Measurements from ENCODE around the gene PLA2G2E.
A peak's percentile ranks its signal among the peaks of the same experiment; 100 is the strongest.

Gene PLA2G2E

DNA sequence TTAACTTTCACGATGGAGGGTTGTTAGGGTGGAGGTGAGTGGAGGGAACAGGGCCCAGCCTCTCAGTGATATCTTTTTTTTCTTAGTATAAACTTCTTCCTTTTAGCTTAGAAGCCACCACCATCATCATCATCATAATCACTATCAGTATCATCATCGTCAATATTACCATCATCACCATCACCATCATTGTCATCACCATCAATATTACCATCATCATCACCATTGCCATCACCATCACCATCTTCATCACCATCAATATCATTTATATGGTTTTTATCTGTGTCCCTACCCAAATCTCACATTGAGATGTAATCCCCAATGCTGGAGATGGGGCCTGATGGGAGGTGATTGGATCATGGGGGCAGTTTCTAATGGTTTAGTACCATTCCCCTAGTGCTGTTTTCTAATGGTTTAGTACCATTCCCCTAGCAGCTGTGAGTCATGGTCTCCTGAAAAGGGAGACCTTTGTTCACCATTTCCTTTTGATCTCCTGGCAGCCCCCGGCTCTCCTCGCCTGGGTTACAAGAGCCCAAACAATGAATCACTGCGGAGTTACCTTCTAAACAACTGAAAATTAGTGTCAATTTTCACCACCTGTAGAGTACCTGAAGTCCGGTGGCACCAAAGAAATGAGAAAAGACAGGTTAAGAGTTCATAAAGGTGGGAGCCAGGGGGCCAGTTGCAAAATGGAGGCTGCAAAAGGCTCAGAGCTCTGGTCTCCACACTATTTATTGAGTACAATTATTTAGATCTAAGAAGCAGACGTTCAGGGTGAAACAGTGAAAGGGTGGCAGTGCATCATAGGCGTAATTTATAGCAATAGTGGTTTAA, 3.1 kb upstream of the PLA2G2E start:
- no peak for DNase-seq

DNA sequence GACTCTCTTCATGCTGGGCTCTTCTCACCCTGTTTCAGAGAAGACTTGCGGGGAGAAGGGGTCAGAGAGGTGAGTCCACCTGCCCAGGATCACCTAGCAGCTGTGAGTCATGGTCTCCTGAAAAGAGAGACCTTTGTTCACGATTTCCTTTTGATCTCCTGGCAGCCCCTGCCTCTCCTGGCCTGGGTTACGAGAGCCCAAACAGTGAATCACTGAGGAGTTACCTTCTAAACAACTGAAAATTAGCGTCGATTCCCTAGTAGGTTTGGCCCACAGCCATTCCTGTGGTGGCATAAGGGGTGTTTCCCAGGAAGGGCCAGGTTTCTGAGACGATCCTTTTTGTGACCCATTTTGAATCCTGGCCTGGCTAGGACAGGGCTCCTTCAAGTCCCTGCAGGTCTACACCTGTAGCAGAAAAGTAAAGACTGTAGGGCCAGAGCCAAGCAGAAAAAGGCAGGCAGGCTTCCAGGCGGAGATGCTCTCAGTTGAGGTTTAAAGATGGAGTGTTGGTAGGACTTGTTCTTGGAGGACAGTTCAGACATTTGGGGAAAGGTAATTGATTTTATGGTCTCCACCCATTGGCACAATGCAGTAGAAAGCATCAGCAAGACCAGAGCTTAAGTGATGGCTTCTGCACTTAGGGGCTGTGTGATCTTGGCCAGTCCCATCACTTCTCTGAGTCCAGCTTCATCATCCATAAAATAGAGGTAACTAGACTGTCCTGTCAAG, 2.1 kb upstream of the PLA2G2E start:
- no peak for DNase-seq

DNA sequence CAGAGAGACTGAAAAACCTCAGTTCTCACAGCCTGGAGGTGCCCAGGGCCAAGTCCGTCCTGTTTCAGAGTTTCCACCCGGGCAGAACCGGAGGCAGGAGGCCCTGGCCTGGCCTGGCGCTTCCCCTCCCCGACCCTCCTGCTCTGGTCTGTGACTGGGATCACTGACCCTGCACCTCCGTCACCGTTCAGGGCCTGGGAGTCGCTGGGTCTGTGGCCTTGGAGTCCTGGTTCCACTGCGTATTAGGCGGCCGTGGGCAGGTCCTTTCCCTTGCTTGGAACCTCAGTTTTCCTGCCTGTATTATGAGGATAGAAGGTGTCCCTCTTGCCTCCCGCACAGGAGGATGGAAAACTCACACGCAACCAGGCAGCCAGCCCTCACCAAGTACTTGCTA, 533 bp upstream of the PLA2G2E start:
- no peak for DNase-seq

DNA sequence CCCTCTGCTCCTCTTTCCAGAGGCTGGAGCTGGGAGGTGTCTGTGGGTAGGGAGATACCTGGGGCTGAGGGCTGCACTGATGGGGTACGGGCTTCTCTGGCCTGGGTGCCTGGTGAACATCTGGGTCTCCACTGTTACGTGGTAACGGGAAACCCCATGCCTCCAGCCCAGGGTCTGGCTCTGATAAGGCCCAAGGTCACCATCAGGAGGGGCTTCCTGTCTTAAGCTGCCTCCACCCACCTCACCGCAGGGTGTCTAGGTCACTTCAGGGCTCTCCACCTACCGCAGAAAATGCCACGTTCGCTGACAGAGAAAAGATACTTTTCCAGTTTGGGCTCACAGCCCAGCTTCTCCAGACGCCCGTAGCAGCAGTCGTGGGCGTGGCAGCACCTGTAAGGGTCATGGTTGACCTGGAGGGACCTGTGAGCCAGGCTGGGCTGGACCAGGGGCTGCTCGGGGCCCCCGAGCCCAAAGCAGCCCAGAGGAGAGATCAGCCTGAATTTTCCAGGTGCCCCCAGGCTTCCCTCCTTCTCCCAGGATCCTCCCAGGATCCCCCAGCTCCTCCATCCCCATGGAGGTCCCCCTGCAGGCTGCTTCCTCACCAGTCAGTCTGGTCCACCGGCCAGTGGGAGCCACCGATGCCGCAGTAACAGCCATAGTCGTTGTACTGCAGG, 1.3 kb downstream of the PLA2G2E start:
- no peak for DNase-seq

DNA sequence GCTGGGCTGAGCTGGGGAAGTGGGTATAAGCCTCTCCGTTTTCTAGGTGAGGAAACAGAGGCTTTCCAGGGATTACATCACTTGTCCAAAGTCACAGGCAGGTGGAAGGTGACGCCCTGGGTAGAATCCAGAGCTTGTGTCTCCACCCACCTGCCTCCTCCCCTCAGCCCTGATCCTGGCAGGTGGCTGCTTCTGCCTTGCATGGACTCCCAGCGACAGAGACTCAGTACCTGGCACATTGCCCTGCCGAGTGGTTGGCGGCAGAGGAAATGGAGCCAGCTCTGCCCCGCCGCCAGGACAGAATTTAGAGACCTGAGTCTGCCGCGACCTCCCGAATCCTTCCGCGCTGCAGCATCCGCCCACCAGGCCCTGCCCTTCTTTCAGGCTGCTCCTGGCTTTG, 2.1 kb downstream of the PLA2G2E start:
- peak; percentile 83 for DNase-seq

DNA sequence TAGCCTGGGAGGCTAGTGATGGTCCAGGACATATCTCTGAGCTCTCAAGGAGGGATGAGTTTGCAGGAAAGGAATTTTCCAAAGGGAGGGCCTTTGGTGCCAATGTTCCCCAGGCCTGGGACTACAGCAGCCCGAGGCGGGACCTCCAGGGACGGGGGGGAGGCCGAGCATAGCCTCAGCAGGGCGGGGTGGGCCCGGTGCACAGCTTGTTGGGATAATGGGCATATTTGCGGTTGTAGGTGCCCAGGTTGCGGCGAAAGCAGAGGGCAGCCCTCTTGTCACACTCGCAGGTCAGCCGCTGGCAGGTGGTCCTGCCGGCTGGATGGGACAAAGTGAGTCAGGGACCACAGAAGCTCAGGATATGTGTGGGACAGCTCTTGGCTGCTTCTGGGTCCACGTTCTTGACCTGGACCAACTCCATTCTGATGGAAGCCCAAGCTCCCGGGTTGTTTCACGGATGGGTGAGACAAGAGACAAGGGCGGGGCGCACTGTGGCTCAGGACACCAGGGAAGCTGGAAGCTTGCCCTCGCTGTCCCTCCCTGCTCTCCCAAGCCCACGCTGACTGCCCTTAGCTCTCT, 3.2 kb downstream of the PLA2G2E start:
- DNase-seq: no peak

DNA sequence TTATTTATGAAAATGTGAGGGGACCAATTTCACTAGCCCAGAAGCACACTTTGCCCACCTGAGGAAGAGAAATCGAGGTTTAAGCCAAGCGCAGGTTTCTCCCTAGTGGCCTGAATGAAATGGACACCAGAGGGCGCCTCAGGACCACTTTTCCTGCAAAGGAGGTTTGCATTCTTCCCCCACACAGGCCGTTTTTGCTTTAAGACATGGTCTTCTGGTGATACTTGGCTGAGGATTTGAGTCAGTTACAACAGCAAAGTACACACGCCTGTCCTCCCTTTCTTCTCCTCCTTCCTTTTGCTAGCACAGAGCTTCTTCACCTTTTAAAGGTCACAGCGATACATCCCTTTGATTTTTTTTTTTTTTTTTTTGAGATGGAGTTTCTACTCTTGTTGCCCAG, 5.4 kb downstream of the PLA2G2E start:
- peak; percentile 76 for DNase-seq

DNA sequence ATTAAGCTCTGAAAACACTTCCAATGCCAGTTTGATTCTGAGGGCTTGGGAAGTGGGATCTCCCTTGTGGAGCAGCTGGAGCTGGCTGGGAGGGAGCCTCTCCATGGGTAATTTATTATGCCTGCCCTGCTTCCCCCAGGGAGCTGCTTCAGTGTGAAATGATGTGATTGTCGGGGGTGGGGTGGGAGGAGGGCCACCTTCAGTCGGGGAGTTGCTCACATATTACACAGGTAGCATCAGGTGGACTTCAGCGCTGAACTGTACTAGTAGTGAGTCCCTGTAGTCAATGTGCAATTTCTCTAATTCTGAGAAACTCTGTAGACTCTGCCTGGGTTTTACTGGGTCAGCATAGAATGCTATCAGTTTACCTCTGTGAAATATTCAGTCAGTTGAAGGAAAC, 12.8 kb downstream of the PLA2G2E start:
- no peak for DNase-seq

DNA sequence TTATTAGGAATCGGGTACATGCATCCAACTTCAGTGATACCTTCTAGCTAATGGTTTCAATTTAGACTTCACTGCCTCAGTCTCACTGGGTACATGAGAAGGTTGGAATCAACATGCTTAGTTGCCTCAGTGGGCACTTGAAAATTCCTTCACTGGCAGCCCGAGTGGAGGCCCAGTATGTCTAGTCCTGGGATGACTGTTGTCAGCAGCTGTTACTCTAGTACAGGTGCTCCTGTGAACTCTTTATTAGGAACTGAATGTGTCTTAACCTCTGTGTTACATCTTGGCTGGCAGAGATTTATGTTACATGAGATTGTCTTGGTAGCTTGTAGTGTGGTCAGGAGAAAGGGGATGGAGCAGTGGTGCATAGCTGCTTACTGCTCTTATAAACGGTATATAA, 13.4 kb downstream of the PLA2G2E start:
- DNase-seq: no peak

DNA sequence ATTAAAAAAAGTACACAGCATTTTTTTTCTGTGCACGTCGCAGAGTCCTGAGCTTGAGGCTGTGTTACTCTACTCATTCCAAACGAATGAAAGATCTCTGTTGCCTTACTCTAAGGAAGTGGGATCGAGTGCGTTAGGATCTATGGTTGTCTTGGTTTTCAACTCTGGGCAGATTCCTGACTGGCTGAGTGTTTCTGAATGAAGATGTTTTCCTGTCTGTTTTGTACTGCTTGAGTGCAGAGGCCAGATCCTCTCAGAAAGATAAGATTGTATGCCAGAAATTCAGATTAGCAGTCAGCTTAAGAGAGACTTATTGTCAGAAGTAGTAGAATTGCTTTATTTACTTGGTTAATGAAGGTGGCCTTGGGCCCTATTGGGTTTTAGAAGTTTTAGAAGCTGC, 14.0 kb downstream of the PLA2G2E start:
- DNase-seq: no peak

DNA sequence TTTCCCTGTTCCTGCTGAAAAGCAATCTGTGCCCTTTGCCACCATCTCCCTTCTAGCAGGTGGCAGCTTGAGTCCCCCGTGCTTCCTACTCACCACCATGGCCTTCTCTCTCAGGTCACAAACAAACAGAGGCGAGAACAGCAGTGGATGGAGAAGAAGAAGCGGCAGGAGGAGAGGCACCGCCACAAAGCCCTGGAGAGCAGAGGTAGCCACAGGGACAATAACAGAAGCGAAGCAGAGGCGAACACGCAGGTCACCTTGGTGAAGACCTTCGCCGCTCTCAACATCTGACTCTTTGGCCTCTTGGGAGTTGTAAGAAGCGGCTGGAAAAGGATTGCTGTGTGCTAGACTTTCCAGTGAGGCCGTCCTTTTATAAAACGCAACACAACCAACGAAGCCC, 16.0 kb downstream of the PLA2G2E start:
- DNase-seq: no peak

DNA sequence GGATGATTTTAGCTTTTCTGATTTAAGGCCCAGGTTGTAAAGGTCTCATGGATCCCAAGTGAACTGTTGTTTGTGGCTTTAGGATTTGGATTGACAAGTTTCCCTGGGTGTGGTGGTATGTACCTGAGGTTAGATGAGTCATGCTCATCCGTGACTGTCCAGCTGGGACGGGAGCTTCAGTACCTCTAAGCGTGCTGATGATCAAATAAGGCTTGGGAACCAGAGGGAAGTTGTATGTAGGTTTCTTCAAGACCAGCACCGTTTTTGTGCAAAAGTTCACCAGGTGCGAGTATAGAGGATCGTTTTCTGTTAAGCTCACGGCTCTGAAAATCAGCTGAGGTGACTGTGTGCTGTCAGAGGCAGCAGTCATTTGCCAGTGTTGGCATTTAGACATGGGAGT, 19.8 kb downstream of the PLA2G2E start:
- no peak for DNase-seq

DNA sequence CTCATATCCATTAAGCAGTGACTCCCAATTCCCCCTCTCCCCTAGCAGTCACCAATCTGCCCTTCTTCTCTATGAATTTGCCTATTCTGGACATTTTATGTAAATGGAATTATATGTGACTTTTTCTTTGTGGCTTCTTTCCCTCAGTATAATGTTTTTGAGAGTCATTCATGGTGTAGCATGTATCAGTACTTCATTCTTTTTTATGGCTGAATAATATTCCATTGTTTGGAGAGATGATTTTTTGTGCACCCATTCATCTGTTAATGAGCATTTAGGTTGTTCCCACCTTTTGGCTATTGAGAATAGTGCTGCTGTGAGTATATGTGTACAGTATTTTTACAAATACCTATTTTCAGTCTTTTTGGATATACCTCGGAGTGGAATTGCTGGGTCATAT, 21.8 kb downstream of the PLA2G2E start:
- no peak for DNase-seq

DNA sequence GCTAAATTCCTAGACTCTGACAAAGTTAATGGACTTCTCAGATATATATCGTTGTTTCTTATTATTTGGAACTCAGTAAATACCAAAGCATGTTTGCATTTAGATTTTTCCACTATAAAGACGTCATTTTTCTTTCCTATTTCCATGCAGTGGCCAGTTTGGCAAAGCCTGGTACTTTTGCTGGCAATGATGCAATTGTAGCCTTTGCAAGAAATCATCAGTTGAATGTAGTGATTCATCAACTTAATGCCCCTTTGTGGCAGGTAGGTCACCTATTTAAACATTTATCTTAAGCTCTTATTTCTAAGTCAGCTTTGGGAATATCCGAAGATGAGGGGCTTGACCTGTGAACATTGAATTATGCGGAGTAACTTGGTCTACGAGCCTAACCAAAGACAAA, 29.2 kb downstream of the PLA2G2E start:
- DNase-seq: no peak

DNA sequence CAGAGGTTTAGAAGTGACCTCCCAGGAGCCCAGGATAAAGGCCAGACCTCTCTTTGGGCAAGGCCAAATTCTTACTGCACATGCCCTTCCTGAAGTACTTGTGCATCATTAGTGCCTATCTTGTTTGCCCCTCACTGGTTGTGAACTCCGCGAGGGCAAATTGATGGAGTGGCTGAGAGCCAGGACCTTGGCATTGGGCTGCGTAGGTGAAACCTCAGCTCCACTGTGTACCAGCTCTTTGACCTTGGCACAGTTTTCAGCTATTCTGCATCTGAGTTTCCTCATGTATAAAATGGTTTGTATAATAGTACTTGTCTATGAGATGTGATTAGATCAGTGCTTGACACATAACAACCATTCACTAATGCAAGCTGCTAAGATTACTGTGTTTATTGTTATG, 29.7 kb downstream of the PLA2G2E start:
- DNase-seq: no peak

DNA sequence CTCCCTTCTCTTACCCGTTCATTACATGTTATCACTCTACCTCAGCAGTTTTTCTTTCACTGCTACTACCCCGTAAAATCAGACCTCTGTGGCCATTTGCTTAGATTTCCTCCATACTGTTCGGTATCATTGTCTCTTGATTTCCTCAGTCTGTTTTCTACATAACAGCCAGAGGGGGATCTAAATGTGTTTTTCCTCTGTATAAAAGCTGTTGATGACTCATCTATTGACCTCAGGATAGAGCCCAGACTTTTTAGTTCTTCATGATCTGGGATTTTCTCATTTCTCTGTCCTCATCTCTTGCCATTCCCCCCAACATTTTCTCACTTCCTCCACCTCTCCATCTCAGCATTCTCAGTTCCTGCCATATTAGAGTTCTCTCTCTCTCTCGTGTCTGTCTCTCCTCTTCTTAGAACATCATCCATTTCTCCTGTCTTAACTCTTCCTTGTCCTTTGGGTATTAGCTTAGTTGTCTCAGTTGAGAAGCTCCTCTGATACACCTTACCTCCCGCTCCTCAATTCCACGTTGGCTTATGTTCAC, 30.7 kb downstream of the PLA2G2E start:
- no peak for DNase-seq

DNA sequence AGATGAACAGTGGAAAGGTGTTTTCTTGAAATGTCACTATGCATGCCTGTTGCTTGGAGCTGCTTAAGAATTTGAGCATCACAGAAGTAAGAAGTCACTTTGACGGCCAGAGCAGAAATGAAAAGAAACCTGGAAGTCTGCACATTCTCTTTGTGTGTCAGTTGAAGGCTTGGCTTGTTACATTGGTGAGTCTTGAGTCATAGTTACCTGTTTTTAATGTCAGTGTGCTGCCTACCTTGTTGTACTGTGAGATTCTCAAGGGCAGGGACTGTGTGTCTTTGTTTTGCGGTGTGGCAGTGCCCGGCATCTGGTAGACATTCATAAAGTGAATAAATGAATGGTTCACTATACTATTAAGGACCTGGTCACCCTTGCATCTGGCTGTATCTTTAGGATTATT, 31.3 kb downstream of the PLA2G2E start:
- DNase-seq: no peak

DNA sequence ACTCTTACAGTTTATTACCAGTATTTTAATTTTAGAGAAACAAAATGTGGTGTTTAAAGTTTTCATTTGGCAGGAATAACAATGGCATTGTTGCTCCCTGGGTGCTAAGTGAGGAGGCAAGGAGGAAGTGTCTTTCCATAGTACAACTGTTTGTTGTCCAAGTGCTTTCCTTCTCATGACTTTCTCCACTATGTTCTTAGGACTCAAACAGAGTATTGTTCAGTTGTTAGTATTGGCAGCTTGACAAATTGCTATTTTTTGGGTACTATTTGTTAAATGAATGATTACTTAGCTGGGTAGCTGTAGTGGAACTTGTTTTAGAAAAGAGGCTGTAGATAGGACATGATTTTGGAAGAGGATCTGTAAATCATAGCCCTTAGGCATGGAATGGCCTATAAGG, 33.8 kb downstream of the PLA2G2E start:
- DNase-seq: no peak

DNA sequence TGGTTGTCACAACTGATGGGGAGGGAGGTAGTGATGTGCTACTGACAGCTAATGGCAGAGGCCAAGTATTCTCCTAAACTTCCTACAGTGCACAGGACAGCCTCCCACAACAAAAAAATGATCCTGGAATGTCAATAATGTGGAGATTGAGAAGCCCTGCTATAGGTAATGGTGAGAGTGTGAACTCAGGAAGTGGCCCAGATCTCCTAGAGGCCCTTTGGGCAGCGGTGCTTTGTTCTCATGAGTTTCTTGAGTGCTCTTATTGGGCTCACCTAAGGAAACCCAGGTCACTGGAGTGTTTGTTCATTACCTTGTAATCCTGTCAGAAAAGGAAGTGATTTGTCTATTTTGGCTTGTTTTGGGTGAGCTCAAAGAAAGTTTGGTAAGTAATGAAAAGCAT, 35.3 kb downstream of the PLA2G2E start:
- DNase-seq: no peak

DNA sequence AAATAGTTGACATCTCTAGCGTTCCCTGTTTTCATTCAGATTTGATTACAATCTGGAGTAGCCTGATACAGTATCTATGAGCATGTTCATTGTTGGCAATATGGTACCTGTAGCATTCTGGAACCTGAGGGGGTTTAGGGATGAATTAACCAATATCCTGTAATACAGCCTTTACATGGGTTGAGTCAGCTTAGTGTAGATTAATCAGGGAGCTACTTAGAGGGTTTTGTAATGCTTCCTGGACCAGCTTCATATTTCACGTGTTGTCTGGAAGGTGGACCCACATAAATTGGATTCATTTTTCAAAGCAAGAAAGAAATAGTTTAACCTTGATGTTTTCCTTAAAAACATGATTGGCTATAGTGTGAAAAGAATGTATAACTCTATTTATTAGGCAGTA, 37.6 kb downstream of the PLA2G2E start:
- DNase-seq: no peak

DNA sequence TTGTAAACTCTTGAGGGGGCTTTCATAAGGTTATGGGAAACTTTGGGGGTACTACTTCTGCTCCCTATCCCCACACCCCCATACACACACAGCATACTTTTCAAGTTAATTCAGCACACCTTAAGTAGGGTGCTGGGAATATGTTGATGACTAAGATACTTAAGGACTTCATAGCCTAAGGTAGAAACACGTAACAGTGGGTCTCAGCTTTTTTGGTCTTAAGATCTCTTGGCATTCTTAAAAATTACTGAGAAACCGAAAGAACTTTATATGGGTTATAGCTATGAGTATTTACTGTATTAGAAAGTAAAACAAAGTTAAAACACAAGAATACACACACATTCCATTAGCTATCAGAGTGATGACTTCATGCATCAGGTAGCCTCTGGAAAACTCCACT, 39.1 kb downstream of the PLA2G2E start:
- DNase-seq: no peak

DNA sequence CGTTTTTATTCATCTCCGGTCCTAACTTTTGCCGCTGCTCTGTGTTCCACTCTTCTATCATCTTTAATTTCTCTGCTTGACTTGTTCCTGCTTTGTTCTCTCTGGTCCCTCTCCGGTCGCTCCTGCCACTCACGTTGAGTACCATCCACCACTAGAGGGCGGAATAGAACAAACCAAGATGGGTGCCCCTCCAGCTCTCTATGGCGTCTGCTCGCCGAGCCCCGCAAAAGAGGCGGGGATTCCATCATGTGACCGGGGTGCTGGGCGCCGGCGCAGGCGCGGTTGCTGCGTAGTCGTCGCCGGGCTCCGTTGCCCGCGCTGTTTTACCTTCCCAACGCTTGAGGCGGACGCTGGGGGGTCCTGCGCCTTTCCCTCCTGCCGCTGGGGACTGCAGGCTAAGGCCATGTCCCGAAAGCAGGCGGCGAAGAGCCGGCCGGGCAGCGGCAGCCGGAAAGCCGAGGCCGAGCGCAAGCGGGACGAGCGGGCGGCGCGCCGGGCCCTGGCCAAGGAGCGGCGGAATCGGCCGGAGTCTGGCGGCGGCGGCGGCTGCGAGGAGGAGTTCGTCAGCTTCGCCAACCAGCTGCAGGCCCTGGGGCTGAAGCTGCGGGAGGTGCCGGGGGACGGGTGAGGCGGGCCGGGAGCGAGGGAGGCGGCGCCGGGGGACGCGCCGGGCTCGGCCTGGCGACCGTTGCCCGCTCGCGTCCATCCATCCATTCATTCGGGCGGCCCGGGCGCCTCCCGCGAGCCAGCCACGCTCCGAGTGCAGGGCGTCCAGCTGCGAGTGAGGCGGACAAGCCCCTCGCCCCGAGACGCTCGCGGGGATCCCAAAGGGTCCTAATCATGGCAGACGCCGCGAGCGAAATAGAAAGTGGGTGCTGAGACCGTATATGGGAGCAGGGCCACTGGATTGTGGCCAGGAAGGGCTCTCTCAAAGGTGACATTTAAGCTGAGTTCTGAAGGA, 41.0 kb downstream of the PLA2G2E start, which contains the start of gene OTUD3:
Gene OTUD3 (plus strand): TSS at position 285 of the 961 bp plus-strand sequence. CDS start 119 bp downstream, at position 404.
- peak; percentile 98 for DNase-seq

Measured in NCI-H2171 treated with DMSO at 0.1 percent for 48 hours (cell line).